LNCaP clone FGC (cell line): ENCODE measurements around the gene PROCA1.

Experiments
- DNase-seq: peaks from one replicate; pipeline ENCODE4 v3.0.0-alpha.2; 2011; ENCODE audit warnings: low read depth
- H3K4me3 ChIP-seq: 2 replicates; pipeline ENCODE4 v1.5.1; 2011; ENCODE audit warnings: mild to moderate bottlenecking, low read depth, low read length, control low read depth
- CTCF ChIP-seq: IDR thresholded peaks from 2 replicates; pipeline ENCODE4 v1.5.1; 2012; ENCODE audit warnings: mild to moderate bottlenecking; ENCODE audit not compliant: control insufficient read depth, insufficient read depth; ENCODE audit errors: extremely low read depth

PROCA1 gene

GRCh38 chr17:28711723-28712031, at the start of gene PROCA1:
Gene PROCA1, minus strand, starts transcription at chr17:28711888. Its CDS starts 228 bp downstream, at chr17:28711660.
- no peak for DNase-seq
- TF ChIP-seq CTCF, result no peak
- no peak within 1 kb of the TSS for H3K4me3 ChIP-seq

GRCh38 chr17:28760601-28761562, 49.2 kb upstream of the PROCA1 start:
- no peak for TF ChIP-seq CTCF
- peak; percentile 98 for DNase-seq
- no peak overlapping the region for H3K4me3 ChIP-seq

GRCh38 chr17:28759256-28759865, 47.7 kb upstream of the PROCA1 start:
- H3K4me3 ChIP-seq, result no peak overlapping the region
- TF ChIP-seq CTCF, result no peak
- no peak for DNase-seq

- H3K4me3 ChIP-seq, result no peak overlapping the region
- DNase-seq, result no peak
- TF ChIP-seq CTCF, result no peak
These were observed 46.9 kb upstream of the PROCA1 start for GRCh38 chr17:28758411-28759121.

- H3K4me3 ChIP-seq, result no peak overlapping the region
- DNase-seq, result peak; percentile 52
- TF ChIP-seq CTCF, result no peak
These were observed 44.5 kb upstream of the PROCA1 start for GRCh38 chr17:28756049-28756804.

- no peak overlapping the region for H3K4me3 ChIP-seq
- DNase-seq, result no peak
- TF ChIP-seq CTCF, result no peak
These were observed 43.8 kb upstream of the PROCA1 start for GRCh38 chr17:28755486-28755885.
